ENCODE results near the gene USP22.

DNA sequence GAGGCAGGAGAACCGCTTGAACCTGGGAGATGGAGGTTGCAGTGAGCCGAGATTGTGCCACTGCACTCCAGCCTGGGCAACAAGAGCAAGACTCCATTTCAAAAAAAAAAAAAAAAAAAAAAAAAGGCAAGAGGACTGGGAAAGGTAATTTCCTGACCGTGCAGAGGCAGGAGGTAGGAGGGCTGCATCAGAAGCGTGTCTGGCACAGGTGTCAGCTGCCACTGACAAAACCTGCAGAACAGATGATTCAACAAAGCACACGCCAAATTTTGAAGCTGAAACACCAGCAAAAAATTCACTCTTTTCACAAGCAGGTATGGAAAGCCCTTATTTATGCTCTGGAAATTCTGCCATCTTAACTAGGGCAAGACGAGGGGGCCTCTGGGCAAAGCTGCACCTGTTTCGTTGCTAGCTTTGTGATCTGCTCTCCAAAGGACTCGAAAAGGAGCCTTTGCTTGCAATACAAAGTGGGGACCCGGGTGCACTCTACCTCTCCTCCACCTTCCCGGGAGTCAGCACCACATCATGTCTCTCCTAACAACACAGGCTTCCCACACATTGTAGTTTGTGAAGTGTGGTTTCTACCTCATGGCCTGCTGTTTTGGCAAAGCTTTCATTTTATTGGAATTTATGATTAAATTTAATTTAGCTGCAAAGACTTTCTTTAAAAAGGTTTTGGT, 33.7 kb downstream of the USP22 start:
- TF ChIP-seq, protein P1, sequence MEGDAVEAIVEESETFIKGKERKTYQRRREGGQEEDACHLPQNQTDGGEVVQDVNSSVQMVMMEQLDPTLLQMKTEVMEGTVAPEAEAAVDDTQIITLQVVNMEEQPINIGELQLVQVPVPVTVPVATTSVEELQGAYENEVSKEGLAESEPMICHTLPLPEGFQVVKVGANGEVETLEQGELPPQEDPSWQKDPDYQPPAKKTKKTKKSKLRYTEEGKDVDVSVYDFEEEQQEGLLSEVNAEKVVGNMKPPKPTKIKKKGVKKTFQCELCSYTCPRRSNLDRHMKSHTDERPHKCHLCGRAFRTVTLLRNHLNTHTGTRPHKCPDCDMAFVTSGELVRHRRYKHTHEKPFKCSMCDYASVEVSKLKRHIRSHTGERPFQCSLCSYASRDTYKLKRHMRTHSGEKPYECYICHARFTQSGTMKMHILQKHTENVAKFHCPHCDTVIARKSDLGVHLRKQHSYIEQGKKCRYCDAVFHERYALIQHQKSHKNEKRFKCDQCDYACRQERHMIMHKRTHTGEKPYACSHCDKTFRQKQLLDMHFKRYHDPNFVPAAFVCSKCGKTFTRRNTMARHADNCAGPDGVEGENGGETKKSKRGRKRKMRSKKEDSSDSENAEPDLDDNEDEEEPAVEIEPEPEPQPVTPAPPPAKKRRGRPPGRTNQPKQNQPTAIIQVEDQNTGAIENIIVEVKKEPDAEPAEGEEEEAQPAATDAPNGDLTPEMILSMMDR (IDR thresholded peaks at IDR 0.05), result no peak
- no peak for TF ChIP-seq POLR2A (IDR thresholded peaks at IDR 0.05)
